PC-9 (cell line): Measurements from ENCODE around the gene LTBP4.

ENCODE experiments used
- EZH2 ChIP-seq: fragments of 200-600 bp; sonication (generic); IDR thresholded peaks from 2 replicates; pipeline ENCODE4 v1.8.0; 2017; ENCODE audit warnings: antibody characterized with exemption, low read depth
- TF ChIP-seq, protein P1 (sequence below): fragments of 200-600 bp; sonication (generic); conservative IDR thresholded peaks from 2 replicates; pipeline ENCODE4 v1.6.1; 2017; ENCODE audit warnings: mixed run types, antibody characterized with exemption, mild to moderate bottlenecking, moderate library complexity

DNA sequence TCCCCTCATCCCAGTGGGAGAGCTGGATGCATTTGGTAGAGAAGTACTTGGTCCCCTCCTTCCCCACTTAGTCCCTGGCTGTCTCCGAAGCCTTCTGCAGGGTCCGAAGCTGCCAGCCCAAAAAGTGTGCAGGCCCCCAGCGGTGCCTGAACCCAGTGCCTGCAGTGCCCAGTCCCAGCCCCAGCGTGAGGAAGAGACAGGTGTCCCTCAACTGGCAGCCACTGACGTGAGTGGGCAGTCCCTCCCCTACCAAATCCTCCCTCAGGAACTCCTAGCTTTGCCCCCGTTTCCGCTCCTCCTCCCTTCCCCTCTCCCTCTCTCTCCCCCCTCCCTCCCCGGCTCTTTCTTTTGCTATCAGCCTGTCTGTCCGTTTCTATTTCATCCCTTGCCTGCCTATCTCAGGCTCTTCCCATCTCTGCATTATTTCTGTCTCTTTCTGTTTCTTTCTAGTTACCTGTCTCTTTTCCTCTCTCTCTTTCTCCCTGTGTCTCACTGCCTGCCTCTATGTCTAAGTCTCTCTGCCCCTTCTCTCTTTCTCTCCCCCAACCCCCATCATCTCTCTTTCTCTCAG is 1.8 kb upstream of the LTBP4 start:
- TF ChIP-seq, protein P1, sequence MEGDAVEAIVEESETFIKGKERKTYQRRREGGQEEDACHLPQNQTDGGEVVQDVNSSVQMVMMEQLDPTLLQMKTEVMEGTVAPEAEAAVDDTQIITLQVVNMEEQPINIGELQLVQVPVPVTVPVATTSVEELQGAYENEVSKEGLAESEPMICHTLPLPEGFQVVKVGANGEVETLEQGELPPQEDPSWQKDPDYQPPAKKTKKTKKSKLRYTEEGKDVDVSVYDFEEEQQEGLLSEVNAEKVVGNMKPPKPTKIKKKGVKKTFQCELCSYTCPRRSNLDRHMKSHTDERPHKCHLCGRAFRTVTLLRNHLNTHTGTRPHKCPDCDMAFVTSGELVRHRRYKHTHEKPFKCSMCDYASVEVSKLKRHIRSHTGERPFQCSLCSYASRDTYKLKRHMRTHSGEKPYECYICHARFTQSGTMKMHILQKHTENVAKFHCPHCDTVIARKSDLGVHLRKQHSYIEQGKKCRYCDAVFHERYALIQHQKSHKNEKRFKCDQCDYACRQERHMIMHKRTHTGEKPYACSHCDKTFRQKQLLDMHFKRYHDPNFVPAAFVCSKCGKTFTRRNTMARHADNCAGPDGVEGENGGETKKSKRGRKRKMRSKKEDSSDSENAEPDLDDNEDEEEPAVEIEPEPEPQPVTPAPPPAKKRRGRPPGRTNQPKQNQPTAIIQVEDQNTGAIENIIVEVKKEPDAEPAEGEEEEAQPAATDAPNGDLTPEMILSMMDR = no peak
- no peak for TF ChIP-seq EZH2
